Activated CD8-positive, alpha-beta T cell treated with anti-CD3 and anti-CD28 coated beads for 36 hours (primary cell): ENCODE data around the gene UNC13A. TPM values are rescaled to one million over a fixed set of nuclear protein-coding genes. Genes with fewer than 3 reads are reported as not detected.

ENCODE experiments used
- total RNA-seq, 2 experiments: library from RNA; stranded (reverse); gene quantifications; one replicate each; pipeline ENCODE4 v1.2.3, GENCODE V29; 2021

Gene UNC13A
- total RNA-seq, 2 experiments from 2014 or later = not detected

Other genes with a start within 250 kb of the UNC13A start
- gene TMEM221, start 239.7 kb downstream of the UNC13A start, total RNA-seq = not detected
- not detected for gene NXNL1, start 227.4 kb downstream of the UNC13A start, total RNA-seq
- 1 to 10 TPM; 3.5 to 3.6 TPM for gene SLC27A1, start 217.8 kb downstream of the UNC13A start, total RNA-seq
- gene PGLS, start 176.7 kb downstream of the UNC13A start, total RNA-seq = 10 to 100 TPM; 58.0 to 58.9 TPM
- 10 to 100 TPM; 62.1 to 64.2 TPM for gene COLGALT1, start 132.7 kb downstream of the UNC13A start, total RNA-seq
- gene MAP1S, start 31.1 kb upstream of the UNC13A start, total RNA-seq = 10 to 100 TPM; 53.8 to 54.7 TPM
- gene FCHO1, start 63.1 kb upstream of the UNC13A start, total RNA-seq = 10 to 100 TPM; 36.9 to 38.3 TPM
- under 1 TPM in 1 of 2 experiments, not detected in 1; 0.20 TPM for gene B3GNT3, start 106.8 kb upstream of the UNC13A start, total RNA-seq
- 1 to 10 TPM; 5.9 to 6.9 TPM for gene INSL3, start 133.2 kb upstream of the UNC13A start, total RNA-seq
- gene JAK3, start 159.6 kb upstream of the UNC13A start, total RNA-seq = 100 to 1,000 TPM; 120 to 126 TPM
- gene RPL18A, start 171.6 kb upstream of the UNC13A start, total RNA-seq = 1,000 to 10,000 TPM; 3,663 to 3,679 TPM
- under 1 TPM; 0.87 to 0.99 TPM for gene SLC5A5, start 183.6 kb upstream of the UNC13A start, total RNA-seq
- gene CCDC124, start 244.7 kb upstream of the UNC13A start, total RNA-seq = 100 to 1,000 TPM; 120 to 129 TPM